Activated T-helper 17 cell treated with anti-CD3 and anti-CD28 coated beads, Interleukin-2, amount 50 U/mL, for 72 hours (primary cell): ENCODE data around the gene CAMK2A. TPM values are rescaled to one million over a fixed set of nuclear protein-coding genes. Genes with fewer than 3 reads are reported as not detected.
A peak's percentile ranks its signal among the peaks of the same experiment; 100 is the strongest.

Source experiments
- ATAC-seq: fragments of 150-1000 bp; cut with Tn5 transposase; replicated peaks from 2 replicates; pipeline ENCODE4 v1.10.0; 2021; ENCODE audit warnings: mild to moderate bottlenecking, moderate library complexity
- H3K27ac Mint-ChIP-seq: one replicate; pipeline ENCODE4 v1.8.0; 2022; ENCODE audit warnings: mixed read lengths
- H3K27me3 Mint-ChIP-seq: one replicate; pipeline ENCODE4 v1.8.0; 2022; ENCODE audit warnings: mixed read lengths
- H3K36me3 Mint-ChIP-seq: one replicate; pipeline ENCODE4 v1.8.0; 2022; ENCODE audit warnings: low read depth, mild to moderate bottlenecking, mixed read lengths
- H3K4me1 Mint-ChIP-seq: one replicate; pipeline ENCODE4 v1.8.0; 2022; ENCODE audit warnings: mixed read lengths
- H3K4me3 Mint-ChIP-seq: one replicate; pipeline ENCODE4 v1.8.0; 2022; ENCODE audit warnings: mild to moderate bottlenecking, mixed read lengths
- H3K9me3 Mint-ChIP-seq: one replicate; pipeline ENCODE4 v1.8.0; 2022; ENCODE audit warnings: mixed read lengths
- total RNA-seq, 2 donors: library from RNA; stranded (reverse); gene quantifications; one replicate each; pipeline ENCODE4 v1.2.3, GENCODE V29; 2022

CAMK2A gene
- total RNA-seq, 2 donors from 2014 or later: not detected

DNA sequence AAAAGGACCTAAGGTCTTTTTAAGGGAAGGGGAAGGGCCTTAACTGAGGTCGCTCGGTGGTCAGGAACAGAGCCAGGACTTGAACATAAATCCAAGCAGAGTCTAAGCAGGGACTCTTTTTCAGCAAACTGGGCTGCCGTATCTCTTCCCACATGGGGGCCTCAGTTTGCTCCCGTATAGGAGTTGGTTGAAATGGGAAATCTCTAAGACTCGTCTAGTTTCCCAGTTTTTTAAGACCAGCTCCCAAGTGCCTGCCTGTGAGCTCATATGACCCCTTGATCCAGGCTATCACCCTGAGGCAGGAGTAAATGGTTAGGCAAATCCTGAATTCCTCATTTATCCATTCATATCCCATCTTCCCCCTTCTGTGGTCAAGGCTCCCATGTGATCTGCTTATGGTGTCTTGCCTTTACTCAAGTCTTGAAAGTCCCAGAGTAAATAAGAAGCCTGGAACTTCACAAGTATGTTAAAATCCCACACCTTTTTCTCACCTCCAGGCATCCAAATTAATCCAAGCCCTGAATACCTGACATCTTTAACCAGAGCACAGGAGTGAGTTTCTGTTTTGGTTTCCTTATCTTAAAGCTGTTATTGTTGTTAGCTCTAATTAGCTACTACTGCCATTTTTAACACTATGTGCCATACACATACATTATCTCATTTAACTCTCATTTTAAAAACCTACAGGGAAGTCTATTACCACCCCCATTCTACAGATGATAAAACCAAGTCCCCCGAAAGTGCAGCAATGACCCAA is 10.2 kb upstream of the CAMK2A start:
- peaks cover 27% of the 10 kb centered on the region for H3K27me3 Mint-ChIP-seq
- H3K27ac Mint-ChIP-seq: no peak overlapping the region
- no peak overlapping the region for H3K4me3 Mint-ChIP-seq
- H3K9me3 Mint-ChIP-seq: no peaks in the 10 kb centered on the region
- no peak for ATAC-seq
- H3K36me3 Mint-ChIP-seq: no peaks in the 10 kb centered on the region
- no peaks in the 10 kb centered on the region for H3K4me1 Mint-ChIP-seq

DNA sequence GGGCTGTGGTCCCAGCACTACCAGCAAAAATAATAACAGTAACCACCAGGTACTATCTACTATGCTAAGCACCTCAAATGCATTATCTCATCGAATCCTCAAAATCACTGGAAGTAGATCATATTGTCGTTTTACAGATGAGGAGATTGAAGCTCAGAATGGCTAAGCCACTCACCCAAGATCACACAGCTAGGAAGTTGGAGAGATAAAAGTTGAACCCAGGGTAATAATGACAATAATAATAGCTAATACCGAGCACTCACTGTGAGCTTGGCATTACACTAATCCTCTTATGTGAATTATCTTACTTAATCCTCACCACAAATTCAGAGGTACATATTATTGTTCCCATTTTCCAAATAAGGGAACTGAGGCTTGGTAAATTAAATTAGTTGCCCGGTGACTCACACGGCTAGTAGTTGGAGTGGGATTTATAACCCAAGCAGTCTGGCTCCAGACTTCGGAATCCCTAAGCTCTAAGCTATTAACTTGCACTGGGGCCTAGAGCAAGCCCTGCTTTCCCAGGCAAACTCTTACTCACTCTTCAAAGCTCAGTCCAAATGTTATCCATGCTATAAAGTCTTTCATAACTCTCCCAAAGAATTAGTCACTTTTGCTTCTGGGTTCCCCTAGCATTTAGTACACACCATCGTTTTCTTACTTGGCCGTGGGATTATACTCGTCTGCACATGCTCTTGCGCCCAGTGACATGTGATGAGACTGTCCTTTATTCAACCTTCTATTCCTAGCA is 9.3 kb upstream of the CAMK2A start:
- no peak overlapping the region for H3K4me3 Mint-ChIP-seq
- H3K9me3 Mint-ChIP-seq: no peaks in the 10 kb centered on the region
- no peak overlapping the region for H3K27ac Mint-ChIP-seq
- no peaks in the 10 kb centered on the region for H3K36me3 Mint-ChIP-seq
- no peak for ATAC-seq
- peaks cover 27% of the 10 kb centered on the region for H3K27me3 Mint-ChIP-seq
- H3K4me1 Mint-ChIP-seq: no peaks in the 10 kb centered on the region

DNA sequence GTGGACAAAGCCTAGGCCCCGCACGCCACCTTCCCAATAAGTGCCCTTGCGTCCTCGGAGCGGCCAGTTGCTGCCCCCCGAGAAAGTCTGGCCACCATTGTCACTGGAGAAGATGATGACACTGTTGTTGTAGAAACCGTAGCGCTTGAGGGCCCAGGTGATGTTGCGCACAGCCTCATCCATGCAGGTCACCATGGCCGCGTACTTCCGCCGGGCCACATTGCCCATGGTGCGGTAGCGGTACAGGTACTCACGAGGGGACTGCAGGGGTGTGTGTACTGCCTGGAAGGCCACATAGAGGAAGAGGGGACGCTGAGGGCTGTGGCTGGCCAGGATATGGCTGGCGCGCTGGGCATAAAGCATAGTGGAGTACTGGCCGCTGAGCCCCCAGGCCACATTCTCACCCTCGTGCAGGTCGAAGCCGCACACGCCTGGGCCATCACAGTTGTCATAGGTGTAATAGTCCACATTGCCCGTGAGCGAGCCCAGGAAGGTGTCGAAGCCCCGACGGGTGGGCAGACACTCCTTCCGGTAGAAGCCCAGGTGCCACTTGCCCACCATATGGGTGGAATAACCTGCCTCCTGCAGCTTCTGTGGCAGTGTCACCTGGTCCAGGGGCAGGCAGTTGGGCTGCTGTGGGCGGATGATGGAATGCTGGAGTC is 8.5 kb upstream of the CAMK2A start:
- no peak overlapping the region for H3K4me3 Mint-ChIP-seq
- ATAC-seq: no peak
- no peaks in the 10 kb centered on the region for H3K4me1 Mint-ChIP-seq
- no peak overlapping the region for H3K27ac Mint-ChIP-seq
- peaks cover 21% of the 10 kb centered on the region for H3K27me3 Mint-ChIP-seq
- no peaks in the 10 kb centered on the region for H3K9me3 Mint-ChIP-seq
- H3K36me3 Mint-ChIP-seq: no peaks in the 10 kb centered on the region

DNA sequence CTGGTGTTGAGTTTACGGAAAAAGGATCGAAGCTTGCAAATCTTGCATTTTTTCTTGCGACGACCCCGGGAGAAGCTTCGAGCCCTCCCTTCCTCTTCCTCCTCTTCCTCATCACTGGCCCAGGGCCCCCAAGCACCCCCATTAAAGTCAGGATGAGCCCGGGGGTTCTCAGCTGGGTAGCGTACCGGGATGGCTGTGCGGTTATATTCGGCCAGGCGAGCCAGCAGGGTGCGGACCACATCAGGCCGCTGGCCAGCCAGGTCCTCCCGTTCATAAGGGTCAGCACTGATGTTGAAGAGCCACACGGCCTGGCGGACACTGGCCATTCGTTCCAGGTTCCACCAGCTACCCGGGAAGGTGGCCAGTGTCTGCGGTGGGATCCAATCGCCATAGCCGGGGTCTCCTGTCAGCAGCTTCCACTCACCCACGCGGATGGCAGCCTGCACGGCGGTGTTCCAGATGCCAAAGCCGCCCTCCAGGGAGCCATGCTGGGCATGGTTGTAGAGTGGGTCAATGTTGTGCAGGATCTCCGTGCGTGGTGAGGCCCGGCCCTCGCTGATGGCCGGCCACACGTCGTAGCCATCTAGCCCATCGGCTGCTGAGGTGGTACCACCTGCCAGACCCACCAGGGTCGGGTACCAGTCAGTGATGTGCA is 7.8 kb upstream of the CAMK2A start:
- Mint-ChIP-seq H3K4me1 (no peaks in the 10 kb centered on the region), H3K27ac (no peak overlapping the region), H3K36me3 (no peaks in the 10 kb centered on the region), H3K9me3 (no peaks in the 10 kb centered on the region), H3K27me3 (peaks cover 21% of the 10 kb centered on the region), H3K4me3 (no peak overlapping the region)
- ATAC-seq: no peak

DNA sequence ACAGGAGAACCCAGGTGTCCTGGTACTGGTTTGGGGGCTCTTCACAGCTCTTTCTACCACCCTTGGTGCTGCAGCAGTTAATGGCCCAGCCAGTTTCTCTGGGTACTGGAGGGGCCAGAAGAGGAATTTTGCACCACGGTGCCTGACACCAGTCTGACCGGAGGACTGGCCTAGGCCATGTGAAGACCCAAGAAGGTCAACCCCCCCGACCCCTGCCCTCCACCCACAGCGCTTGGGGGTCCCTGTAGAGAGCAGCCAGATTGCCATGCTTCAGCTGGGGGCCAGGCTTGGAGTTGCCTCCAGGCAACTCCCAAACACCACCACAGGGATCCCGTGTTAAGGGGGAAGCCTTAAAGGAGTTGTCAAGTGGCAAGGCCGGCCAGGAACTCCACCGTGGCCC is 6.9 kb upstream of the CAMK2A start:
- Mint-ChIP-seq H3K27me3 (peaks cover 18% of the 10 kb centered on the region), H3K9me3 (no peaks in the 10 kb centered on the region), H3K4me1 (no peaks in the 10 kb centered on the region), H3K27ac (no peak overlapping the region), H3K36me3 (no peaks in the 10 kb centered on the region), H3K4me3 (no peak overlapping the region)
- no peak for ATAC-seq

DNA sequence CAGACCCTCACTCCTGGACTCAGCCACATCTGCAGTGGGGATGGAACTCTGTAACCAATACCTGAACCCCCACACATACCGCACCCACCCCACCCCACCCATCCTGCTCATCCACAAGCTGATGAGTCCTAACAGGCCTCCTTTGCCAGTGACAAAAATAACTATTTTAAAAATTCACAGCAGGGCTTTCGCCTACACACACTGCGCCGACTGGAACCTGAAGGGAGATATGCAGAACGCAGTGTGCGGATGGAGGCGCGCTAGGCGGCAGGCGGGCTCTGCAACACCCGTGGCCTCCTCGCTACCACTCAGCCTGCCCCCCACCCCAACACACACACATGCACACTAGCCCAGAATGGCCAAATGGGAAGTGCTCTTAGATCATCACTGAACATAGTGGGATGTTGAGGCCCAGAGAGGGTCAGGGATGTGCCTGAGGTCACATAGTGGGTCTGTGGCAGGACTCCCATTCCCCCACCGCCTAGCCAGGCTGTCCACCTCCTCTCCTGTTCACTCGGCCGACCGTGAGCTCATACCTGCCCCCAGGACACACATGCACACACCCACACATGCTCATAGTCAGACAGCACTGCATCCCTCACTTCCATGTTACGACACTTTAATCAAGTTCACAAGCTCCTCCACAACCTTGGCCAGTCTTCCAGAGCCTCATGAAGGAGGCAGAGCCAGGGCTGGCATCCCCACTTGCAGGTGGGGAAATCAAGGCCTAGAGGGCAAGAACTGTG is 6.3 kb upstream of the CAMK2A start:
- Mint-ChIP-seq H3K36me3 (no peaks in the 10 kb centered on the region), H3K27ac (no peak overlapping the region), H3K4me1 (no peaks in the 10 kb centered on the region), H3K27me3 (peaks cover 12% of the 10 kb centered on the region), H3K4me3 (no peak overlapping the region), H3K9me3 (no peaks in the 10 kb centered on the region)
- ATAC-seq: no peak

DNA sequence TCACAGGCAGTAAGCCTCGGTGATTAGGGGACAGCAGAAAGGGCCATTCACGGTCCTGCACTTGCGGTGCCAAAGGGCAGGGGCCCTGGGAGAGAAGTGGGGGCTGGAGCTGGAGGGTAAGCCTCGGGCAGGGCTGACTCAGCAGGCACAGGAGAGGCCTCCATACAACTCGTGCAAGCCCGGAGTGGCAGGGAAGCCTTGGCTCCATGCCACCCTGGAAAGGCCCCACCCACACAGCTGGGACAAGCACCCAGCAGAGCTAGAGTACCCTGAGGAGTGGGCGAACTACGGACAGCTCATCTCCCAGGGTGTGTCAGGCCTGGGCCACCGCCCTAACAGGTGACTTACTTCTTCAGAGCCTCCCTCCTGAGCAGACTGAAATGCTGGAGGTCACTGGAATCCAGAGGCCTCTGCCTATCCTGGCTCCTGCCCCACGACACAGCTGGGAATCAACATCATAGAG is 5.6 kb upstream of the CAMK2A start:
- H3K27me3 Mint-ChIP-seq: peaks cover 9% of the 10 kb centered on the region
- H3K36me3 Mint-ChIP-seq: no peaks in the 10 kb centered on the region
- H3K27ac Mint-ChIP-seq: no peak overlapping the region
- H3K9me3 Mint-ChIP-seq: no peaks in the 10 kb centered on the region
- H3K4me1 Mint-ChIP-seq: no peaks in the 10 kb centered on the region
- ATAC-seq: peak; percentile 87
- H3K4me3 Mint-ChIP-seq: no peak overlapping the region

DNA sequence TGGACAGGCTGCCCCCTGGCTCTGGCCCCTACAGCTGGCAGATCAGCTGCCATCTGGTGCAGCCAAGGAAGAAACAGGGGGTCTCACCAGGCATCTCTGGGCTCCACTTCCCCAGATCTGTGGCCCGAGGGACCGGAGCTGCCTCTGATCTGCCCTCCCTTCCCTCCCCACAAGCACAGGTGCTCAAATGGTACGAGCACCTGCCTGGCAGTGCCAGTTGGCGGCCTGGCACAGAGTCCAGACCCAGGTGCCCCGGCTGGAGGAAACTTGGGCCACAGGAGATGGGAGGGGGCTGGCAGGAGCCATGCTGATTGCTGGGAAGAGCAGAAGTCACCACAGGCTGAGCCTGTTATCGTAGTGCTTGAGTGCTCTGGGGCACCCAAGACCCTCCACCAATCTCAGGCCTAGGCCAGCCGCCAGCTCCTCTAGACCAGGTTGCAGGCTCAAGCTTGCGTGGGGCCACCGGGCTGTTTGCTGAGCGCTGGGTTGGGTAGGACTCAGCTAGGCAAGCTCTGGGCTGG is 5.0 kb upstream of the CAMK2A start:
- Mint-ChIP-seq H3K9me3 (no peaks in the 10 kb centered on the region), H3K4me3 (no peak overlapping the region), H3K36me3 (no peaks in the 10 kb centered on the region), H3K4me1 (no peaks in the 10 kb centered on the region), H3K27me3 (peaks cover 5% of the 10 kb centered on the region), H3K27ac (no peak overlapping the region)
- no peak for ATAC-seq

DNA sequence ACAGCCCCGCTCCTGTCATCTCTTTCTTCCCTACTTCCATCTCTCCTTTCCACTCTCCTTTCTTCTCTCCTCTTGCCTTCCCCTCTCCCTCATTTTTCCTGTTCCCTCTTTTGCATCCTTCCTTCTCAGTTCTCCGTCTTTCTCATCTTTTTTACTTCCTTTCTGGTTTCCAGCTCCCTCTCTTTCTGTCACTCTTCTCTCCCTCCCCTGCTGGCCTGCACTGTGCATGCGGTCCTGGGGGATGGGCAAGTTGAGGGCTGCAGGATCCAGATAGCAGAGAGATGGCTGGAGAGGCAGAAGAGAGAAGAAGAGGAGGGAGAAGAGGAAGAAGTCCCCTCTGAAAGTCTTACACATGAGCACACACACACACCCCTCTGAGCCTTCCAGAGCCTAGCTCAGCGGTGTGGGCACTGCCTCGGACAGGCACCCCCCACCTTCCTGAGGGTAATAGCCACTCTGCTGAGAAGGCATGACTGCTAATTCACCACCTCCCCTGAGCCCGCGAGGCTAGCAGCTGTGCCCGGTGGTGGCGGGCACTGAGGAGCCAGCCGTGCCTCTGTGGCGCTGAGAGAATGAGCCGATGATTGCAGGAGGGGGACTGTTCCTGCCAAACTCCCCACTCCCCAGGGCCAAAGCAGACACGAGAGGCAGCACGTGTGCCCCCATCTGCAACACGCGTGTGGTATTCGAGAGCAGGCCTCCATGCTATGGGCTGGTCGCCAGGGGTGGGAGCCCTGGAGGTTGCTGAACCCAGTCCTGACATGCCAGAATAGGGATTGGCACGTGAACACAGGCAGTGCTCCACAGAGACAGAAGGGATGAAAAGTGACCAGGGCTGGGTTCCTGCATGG is 3.7 kb upstream of the CAMK2A start:
- peaks cover 4% of the 10 kb centered on the region for H3K27me3 Mint-ChIP-seq

DNA sequence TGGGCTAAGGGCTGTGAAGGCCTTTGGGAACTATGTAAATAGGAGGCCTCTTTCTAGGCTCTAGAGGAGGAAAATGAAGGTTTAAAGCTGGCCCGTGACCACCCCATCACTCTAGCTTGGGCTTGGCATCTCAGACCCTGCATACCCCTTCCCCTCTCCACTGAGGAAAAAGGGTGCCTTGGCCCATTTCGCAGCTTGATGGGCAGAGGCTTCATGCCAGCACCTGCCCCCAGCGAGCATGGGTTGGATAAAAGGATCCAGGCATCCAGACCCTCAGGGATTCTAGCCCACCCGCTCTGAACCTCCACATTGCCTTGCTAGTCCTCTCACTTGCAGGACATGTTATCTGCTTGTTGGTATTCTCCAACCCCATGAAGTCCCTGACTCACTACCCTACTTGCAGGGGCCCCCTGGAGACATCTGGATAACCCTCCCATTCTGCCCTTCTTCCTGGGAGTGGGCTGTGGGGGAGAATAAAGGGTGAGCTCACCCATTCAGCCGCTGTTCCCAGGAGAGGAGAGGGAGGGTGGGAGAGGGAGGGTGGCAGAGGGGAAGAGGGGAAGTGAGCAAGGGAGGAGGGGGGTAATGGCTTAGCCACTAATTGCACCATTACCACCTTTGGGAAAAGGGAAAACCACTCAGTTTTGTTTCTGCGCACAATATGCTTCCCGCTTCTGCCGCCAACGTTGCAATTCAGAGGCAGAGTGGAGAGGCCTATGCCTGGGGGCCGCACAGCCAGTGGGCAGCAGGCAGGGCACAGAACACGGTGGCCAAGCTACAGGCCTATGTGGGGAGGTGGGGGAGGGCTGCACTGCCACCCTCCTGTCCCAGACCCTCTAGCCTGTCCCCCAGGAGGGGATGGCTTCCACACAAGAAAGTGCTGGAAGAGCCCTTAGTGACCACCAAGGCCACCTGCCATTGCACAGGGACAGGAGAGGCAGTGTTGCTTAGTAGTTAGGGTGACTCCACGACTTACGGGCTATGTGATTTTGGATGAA is 2.1 kb upstream of the CAMK2A start:
- no peaks in the 10 kb centered on the region for H3K4me1 Mint-ChIP-seq
- no peaks in the 10 kb centered on the region for H3K9me3 Mint-ChIP-seq
- H3K36me3 Mint-ChIP-seq: no peaks in the 10 kb centered on the region
- no peak overlapping the region for H3K4me3 Mint-ChIP-seq
- H3K27me3 Mint-ChIP-seq: peaks cover 4% of the 10 kb centered on the region
- H3K27ac Mint-ChIP-seq: no peak overlapping the region
- no peak for ATAC-seq

More for the DNA sequence above, 3.7 kb upstream of the CAMK2A start:
- no peak overlapping the region for H3K4me3 Mint-ChIP-seq
- H3K36me3 Mint-ChIP-seq: no peaks in the 10 kb centered on the region
- ATAC-seq: no peak
- no peaks in the 10 kb centered on the region for H3K4me1 Mint-ChIP-seq
- H3K27ac Mint-ChIP-seq: no peak overlapping the region
- H3K9me3 Mint-ChIP-seq: no peaks in the 10 kb centered on the region

DNA sequence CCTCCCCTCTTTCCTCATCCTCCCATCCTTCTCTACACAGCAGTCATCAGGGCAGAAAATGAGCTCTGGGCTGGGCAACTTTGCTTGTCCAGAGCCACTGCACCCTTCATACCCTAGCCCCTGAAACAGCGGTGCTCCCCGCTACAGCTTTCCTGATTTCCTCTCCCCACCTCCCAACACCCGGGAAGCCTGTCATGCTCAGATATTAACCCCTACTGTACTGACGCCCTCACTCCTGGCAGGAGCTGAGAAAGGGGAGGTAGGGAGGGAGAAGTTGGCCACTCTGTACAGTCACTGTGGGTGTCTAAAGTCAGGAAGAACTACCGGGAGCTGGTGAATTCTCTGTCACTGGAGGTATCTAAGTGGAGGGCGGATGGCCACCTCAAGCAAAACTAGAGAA is 782 bp downstream of the CAMK2A start:
- ATAC-seq: no peak
- Mint-ChIP-seq H3K9me3 (no peaks in the 10 kb centered on the region), H3K27me3 (peaks cover 4% of the 10 kb centered on the region), H3K4me3 (no peak overlapping the region), H3K36me3 (no peaks in the 10 kb centered on the region), H3K4me1 (no peaks in the 10 kb centered on the region), H3K27ac (no peak overlapping the region)

DNA sequence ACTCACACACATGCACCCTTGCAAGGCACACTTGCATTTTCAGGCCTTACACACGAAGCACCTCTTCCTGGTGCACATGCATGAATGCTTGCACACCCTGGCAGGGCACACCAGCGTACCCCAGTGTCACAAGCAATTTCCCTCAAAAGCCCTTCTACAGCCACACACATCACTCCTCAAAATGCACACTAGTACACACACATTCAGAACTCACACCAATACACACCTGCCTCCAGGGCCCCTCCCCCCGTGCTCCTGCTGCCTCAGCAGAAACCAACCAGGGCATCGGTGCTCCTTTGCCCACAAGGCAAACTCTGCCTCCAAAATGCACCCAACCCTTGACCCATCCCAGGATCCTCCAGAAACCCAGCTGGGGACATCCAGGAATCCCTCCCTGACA is 1.2 kb downstream of the CAMK2A start:
- Mint-ChIP-seq H3K4me3 (no peak overlapping the region), H3K36me3 (no peaks in the 10 kb centered on the region), H3K27ac (no peak overlapping the region), H3K27me3 (peaks cover 4% of the 10 kb centered on the region), H3K9me3 (no peaks in the 10 kb centered on the region), H3K4me1 (no peaks in the 10 kb centered on the region)
- ATAC-seq: no peak
